ENCODE measurements around the gene AGMO.

- TF ChIP-seq EGR1 (IDR thresholded peaks at IDR 0.05; ENCODE audit: low read depth) = no peak
- TF ChIP-seq, protein P1, sequence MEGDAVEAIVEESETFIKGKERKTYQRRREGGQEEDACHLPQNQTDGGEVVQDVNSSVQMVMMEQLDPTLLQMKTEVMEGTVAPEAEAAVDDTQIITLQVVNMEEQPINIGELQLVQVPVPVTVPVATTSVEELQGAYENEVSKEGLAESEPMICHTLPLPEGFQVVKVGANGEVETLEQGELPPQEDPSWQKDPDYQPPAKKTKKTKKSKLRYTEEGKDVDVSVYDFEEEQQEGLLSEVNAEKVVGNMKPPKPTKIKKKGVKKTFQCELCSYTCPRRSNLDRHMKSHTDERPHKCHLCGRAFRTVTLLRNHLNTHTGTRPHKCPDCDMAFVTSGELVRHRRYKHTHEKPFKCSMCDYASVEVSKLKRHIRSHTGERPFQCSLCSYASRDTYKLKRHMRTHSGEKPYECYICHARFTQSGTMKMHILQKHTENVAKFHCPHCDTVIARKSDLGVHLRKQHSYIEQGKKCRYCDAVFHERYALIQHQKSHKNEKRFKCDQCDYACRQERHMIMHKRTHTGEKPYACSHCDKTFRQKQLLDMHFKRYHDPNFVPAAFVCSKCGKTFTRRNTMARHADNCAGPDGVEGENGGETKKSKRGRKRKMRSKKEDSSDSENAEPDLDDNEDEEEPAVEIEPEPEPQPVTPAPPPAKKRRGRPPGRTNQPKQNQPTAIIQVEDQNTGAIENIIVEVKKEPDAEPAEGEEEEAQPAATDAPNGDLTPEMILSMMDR (IDR thresholded peaks at IDR 0.05 in 2 of 3, conservative IDR thresholded peaks at IDR 0.05 in 1 of 3; ENCODE audit: borderline replicate concordance in 1 of 3, insufficient read depth in 1 of 3, low read depth in 2 of 3, low read length in 2 of 3) = no peak
These were observed 162.4 kb downstream of the AGMO start for GRCh38 chr7:15399441-15399840.
